CD4-positive, alpha-beta T cell treated with Interleukin-10 for 1 hour (primary cell): ENCODE measurements around the gene EML1.
A peak's percentile ranks its signal among the peaks of the same experiment; 100 is the strongest.

Experiments
- DNase-seq: peaks from one replicate; pipeline ENCODE4 v3.0.0-alpha.2; 2020

EML1 gene, protein sequence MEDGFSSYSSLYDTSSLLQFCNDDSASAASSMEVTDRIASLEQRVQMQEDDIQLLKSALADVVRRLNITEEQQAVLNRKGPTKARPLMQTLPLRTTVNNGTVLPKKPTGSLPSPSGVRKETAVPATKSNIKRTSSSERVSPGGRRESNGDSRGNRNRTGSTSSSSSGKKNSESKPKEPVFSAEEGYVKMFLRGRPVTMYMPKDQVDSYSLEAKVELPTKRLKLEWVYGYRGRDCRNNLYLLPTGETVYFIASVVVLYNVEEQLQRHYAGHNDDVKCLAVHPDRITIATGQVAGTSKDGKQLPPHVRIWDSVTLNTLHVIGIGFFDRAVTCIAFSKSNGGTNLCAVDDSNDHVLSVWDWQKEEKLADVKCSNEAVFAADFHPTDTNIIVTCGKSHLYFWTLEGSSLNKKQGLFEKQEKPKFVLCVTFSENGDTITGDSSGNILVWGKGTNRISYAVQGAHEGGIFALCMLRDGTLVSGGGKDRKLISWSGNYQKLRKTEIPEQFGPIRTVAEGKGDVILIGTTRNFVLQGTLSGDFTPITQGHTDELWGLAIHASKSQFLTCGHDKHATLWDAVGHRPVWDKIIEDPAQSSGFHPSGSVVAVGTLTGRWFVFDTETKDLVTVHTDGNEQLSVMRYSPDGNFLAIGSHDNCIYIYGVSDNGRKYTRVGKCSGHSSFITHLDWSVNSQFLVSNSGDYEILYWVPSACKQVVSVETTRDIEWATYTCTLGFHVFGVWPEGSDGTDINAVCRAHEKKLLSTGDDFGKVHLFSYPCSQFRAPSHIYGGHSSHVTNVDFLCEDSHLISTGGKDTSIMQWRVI

DNA sequence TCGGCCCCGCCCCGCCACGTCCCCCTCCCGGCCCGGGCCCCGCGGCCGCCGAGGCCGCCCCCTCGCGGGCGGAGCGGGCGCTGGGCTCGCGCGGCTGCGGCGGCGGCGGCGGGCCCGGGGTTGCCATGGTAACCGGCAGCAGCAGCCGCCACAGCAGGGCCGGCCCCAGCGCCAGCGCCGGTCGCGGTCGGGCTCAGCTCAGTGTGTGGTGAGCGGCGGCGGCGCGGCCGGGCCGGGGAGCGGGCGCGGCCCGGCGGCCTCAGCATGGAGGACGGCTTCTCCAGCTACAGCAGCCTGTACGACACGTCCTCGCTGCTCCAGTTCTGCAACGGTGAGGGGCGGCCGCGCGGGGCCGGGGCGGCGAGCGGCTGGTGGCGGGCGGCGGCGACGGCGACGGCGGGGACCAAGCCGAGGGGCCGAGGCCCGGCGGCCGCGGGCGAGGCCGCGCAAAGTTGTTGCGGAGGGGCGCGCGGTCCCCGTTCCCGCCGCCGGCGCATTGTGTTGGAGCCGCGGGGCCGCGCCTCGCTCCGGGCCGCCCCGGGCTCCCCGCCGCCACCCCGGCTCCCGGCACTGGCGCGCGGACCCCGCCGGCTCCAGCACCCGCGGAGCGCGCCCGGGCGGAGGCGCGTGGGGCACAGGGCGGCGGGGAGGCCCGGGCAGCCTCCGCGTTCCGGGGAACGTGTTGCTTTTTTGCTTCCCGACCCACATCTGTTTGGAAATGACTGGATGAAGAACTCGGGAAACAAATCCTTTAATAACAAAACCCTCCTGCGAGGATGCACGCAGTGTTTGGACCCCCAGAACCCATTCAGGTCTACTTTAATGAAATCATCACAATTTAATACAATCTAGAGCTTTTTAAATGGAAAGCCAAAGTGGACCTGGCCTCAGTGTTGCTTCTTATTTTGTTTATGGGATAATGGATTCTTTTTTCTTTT, at the start of gene EML1:
TSS of gene EML1 (plus strand) at position 201 of the 938 bp plus-strand sequence. CDS start at position 265, 64 bp downstream.
- DNase-seq: peak; percentile 79

DNA sequence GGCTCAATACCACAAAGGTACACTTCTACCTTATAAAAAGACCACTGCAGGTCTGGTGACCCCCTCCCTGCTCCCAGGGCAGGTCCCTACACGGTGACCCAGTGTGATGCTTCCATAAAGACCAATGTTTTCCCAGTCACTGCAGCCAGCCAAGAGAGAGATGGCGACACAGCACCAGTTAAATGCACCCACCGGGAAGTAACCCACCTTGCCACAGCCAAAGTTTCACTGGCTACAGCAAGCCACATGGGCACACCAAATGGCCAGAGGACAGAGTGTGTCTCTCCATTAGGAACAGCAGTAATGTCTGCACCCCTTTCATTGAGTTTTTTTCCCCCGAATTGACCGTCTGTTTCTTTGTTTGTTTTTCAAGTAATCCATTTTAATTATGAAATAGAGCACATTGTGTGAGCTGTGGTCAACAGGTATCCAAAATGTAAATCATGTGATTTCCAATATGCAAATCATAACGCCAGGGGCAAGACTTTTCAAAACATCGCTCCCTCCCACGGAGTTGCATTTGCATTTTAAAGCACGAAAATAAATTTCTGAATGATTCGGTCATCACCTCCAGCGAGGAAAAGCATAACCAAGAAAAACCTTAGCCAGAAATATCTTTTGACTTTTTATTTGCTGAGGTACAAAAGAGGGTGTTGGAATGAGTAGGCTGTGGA, 48.9 kb upstream of the EML1 start:
- no peak for DNase-seq

DNA sequence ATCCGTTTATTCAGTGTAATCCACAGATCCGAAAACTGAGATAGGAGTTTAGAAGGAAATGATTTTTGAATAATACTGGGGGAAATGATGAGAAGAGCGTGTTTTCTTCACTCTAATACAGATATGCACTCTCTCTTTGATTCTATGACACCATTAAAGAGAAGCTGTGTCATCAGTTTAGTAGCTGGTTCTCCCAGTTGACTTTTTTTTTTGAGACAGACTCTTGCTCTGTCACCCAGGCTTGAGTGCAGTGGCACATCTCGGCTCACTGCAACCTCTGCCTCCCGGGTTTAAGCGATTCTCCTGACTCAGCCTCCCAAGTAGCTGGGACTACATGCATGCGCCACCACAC, 48.4 kb upstream of the EML1 start:
- no peak for DNase-seq

DNA sequence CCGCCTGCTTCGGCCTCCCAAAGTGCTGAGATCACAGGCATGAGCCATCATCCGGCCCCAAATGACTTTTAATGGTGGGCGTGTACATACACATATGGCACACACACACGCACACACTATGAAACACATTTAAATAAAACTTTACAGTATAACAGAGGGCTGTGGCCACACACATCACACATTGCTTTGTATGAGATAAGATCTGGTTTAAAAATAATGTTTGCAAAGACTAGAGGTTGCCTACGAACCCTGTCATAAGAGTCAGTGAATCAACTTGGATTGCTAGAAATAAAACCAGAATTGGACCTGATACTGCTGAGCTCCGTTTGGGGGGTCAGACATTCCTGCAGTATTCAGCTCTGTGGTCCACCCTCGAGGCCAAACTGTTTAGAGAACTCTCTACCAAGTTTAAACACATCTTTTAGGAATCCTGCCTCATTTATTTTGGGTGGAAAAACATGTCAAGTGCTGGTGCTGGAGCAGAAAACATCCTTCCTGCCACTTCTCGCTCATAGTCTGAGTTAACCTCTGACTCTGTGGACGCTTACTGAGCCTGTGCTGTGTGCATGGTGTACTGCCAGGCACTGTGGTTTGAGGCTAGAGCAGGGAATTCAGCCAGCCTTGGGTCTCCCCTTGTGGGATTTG, 47.8 kb upstream of the EML1 start:
- DNase-seq: no peak

DNA sequence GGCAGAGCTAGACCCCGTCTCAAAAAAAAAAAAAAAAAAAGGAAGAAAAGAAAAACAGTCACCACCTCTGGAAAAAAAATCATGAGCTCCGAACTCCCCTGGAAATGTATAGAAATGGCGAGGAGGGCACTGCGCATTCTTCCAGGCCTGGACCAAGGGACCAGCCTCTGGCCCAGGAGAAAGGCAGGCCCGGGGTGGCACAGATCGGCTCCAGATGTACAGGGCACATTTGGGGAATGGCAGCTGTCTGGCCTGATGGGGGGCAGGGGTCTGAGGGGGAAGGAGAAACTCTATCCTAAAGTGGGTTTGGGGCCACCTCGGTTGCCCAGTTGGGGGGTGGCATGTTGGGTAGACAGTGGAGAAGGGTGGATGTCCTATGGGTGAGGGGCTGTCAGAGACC, 46.0 kb upstream of the EML1 start:
- DNase-seq: no peak

DNA sequence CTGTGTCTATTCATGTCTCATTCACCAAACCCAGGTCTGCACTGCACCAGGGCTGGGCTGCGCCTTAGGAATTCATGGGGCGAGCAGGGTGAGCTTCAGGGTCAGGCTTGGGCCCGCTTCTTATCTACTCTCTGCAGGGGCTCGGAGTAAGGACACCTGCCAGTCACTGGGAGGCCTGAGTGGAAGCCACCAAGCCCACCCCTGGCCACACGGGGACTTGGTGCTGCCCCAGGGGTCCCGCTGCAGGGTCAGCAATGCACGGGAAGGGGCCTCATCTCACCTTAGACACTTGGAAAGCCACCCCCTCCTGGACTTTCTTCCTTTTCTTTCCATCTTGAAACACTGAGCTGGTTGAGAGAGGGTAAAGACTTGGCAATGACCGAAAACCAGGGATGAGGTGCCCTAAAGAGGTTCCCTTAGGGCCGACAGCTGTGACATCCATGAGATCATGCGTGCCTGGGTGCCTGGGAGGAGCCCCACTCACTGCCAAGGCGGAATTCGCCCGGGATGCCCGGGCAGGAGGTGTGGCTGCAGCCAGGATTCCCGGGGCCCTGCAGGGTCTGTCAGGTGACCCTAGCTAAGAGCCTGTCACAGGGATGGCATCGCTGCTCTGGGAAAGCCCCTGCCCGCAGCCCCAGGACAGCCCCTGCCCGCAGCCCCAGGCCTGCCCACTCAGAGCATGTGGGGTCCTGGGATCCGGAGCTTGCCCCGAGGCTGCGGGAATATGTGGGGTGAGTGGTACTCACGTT, 45.5 kb upstream of the EML1 start:
- DNase-seq: no peak

DNA sequence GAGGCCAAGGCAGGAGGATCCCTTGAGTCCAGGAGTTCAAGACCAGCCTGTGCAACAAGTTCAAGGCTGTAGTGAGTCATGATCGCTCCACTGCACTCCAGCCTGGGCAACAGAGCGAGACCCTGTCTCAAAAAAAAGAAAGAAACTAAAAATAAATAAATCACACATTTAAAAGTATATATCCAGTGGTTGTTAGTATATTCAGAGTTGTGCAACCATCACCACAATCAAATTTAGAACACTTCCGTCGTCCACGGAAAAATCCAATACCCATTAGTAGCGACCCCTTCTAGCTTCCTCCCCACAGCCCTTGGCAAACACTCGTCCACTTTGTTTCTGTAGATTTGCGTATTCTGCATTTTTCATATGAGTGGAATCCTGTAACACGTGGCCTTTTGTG, 44.7 kb upstream of the EML1 start:
- DNase-seq: no peak

DNA sequence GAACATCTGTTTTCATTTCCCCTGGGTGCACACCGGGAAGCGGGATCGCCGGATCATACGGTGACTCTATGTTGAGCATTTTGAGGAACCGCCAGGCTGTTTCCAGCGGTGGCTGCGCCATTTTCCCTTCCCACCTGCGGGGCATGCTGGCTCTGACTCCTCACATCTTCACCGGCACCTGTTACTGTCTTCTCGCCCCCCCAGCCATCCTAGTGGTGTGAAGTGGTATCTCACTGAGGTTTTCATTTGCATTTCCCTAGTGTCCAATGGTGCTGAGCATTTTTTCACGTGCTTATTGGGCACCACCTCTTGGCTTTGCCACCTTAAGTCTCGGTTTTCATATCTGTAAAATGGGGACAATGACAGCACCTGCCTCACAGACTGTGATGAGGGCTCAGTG, 44.1 kb upstream of the EML1 start:
- no peak for DNase-seq

DNA sequence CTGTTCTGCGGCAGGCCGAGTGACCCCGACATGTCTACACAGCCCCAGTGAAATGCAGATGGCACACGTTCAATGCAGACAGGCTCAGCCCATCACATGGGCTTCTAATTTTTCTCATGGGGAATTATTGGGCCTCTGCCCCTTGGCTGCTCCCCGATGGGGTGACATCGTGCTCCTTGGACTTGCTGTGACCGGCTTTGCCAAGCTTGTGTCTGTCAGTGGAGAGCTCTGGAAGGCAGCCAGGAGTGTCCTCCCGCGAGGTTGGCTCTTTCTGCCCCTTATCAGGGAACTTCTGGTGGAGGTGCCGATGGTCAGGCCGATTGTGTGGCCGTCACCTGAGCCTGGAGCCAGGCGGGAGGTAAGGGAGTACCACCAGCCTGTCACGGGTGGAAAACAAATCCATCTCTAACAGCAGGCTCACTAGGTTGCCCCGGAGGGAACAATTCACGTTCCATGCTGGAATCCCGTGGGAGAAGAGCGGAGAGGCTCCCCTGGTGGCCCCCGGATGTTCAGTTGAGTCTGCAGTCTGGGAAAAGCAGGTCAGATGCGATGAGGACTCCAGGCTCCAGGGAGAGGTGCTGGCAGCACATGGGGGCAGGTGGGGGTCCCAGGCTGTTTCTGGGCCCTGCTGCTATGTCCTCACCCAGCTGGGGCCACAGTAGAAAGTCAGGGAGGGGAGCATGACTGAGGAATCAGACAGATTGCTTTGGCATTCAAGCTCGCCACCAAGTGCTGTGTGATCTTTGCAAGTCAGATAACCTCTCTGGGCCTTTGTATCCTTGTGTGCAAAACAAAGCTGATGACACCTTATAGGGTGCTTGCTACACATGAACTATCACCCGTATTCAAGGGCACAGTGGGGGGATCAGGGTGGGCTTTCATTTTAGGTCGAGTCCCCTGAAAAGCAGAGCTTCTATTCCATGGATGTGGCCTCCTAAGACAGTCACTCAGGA, 43.2 kb upstream of the EML1 start:
- no peak for DNase-seq

DNA sequence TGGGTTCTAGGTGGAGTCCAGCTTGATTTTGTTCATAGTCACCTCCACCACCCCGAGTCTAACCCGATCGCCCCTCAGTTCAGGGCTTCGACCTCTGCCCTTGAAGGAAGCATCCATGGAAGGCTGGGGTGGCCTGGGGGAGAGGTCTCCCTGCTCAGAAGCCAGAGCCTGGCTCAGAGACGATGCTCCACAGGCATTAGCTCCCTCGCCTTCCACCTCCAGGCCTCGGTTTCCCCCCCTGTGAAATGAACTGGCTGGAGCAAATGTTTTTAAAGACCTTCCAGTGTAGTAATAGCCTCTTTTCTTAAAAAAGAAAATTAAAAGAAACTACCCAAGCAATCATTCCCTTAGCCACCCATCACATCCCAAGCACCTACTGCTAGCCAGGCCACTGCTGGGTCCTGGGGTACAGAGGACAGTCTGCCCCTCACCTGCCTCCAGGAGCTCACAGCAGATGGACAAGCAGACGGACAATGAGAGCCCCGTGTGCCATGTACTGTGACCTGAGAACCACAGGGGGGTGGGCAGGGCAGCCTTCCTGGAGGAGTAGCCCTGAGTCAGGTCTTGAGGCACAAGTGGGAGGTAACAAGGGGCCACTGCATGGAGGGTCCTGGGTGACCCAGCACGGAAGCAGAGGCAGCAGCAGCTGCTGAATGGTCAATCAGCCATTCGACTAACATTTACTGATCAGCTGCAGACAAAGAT, 42.3 kb upstream of the EML1 start:
- no peak for DNase-seq

DNA sequence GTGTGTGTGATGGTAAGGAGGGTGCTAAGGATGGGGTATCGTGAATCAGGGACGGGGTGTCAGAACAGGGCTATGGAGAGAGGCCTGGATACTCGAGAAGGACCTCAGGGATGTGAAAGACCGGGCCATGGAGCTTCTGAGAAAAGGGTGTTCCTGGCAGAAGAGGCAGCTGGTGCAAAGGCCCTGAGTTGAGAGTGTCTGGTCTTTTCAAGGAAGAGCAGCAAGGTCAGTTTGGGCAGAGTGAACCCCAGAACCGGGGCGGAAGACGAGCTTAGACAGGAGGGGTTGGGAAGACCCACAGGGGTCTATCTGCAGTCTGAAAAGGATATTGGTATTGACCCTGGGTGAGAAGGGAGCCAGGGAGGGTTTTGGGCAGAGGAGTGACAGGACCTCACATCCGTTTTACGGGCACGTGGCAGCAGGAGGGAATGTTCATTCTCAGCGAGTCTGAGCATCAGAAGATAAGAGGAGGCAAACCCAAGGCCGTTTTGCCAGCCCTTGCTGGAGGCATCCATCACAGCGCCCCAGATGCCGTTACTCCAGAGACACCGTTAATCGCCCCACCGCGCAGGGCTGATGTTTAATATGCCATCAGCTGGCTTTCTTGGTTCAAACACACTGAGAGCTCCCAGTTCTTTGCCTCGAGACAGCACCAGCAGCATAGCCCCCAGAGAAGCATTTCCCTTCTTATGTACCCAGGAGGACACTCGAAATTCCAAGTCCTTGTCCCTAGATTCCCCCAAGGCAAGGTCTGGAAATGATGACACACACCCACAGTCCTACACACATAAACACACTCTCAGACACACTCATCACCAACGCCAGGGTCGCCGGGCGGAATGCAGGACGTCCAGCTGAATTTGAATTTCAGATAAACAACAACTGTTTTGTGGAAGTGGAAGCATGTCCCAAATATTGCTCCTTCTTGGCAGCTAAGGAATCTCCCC, 41.4 kb upstream of the EML1 start:
- no peak for DNase-seq

DNA sequence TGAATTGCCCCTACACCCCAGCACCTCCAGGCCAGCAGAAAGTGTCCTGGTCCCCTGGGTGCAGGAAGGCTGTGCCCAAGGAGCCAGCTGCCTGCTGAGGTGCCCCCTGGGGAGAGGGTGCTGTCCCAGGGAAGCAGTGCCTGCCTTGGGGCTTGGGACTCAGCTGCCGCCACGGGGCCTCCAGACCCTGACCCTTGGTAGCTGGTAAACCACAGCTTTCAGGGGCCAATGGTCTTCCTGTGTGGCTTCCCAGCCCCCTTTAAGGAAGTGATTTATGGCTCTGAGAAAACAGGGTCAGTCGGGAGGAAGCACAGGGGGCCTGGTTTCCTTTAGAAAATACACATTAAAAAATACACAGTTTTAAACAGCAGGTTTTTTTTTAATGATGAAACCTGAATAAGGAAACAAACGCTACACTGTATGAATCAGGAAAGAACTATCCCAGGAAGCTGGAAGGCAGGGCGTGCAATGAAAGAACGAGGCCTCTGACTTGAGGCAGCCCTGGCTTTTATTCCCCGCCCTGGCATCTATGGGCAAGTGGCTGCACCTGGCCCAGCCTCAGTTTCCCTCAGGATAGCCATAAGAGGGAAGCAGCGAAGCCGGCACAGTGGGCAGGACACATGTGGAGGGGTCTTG, 40.6 kb upstream of the EML1 start:
- DNase-seq: no peak

DNA sequence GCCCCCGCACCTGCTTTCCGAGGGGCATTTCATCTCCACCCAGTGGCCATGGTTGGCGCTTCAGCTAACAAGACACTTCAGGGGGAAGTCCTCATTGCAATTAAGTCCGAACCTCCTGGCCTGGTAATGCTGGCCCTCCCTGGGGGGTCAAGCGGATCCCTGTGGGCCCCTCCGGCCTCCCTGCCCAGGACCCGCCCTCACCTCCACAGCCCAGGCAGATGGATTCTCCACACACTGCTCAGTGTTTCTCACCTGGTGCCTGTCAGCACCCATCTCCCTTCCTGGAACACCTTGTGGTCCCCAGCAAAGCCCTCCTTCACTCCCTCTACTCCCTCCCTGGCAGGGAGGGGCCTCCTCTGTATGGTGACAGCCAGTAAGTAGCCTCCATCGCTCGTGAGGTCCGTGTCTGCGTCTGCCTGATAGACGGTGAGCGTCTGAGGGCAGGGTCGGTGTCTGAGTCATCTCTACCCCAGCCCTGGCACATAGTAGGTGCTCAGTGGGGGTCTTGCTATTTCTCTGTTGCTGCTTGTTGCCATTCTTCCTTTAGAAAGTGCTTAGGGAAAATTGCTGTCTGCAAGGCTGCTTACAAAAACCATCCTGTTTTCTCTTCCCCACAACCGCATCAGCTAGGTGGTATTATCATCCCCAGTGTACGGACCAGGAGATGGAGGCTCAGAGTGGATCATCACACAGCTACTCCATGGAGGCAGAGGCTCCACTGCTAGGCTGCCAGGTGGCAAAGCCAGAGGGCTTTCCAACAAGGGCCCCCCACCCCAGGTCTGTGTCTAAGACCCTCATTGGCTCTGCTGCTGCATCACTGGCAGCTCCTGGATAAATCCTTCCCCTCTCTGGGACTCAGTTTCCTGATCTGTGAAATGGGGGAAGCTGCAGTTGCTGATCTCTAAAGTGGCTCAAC, 39.7 kb upstream of the EML1 start:
- no peak for DNase-seq

DNA sequence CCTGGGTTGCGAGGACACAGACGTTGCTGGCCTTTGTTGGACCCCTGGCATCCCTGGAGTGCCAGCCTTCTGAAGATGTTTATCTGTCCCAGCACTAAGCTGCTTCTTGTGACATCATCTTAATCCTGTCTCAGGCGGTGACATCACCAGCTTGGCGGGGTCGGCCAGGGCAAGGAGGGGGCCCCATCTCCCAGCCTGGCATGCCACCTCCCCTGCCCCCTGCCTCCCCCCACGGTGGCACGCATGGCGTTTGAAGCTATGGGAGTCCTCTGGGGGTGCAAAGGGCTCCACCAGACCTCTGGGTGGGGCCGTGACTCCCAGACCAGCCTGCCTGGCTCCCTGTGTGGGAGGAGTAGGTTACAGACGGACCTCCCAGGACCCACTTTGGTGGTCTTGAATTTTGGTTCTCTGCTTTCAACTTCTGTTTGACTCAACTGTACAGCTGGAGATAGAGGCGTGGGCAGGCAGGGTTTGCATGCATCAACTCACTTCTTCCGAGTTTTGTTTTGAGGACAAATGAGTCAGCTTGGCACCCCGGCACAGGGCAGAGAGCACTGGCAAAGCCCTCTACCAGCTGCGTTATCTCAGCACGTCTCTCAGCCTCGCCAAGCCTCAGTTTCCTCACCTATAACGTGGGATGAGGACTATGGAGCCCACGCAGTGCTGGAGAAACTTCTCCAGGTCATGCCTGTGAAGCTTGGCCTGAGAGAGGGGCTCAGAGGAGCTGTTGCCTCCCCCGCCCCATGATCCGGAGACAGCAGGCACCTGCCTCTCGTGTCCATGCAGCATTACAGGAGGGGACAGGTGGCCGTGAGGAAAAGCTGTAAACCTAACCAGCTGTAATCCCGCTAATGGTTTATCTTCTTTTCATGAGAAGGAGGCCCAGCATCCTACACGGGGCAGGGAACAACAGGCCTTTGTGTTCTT, 38.8 kb upstream of the EML1 start:
- no peak for DNase-seq

DNA sequence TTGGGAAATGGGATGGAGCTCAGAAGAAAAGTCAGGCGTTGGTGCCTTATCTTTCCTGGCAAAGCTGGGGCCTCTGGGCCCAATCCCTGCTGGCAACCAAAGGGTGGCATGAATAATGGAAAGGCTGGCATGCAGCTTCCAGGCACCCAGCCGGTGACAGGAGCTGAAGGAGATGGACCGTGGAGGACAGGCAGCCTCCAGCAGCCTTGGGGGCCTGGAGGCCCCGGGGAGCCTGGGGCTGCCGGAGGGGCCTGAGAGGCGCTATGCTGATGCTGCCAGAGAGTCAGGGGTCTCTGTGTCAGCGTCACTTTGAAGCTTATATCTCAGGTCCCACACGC, 38.2 kb upstream of the EML1 start:
- DNase-seq: no peak
